ENCODE measurements around the gene REPS2.

- TF ChIP-seq CTCF (conservative IDR thresholded peaks at IDR 0.05; ENCODE audit: low read depth in 2 of 2) = no peak
- TF ChIP-seq EZH2 (IDR thresholded peaks at IDR 0.05; ENCODE audit: low read depth, unreplicated experiment) = no peak
- TF ChIP-seq CREB1 (CRISPR knock-in tag; IDR thresholded peaks at IDR 0.05; ENCODE audit: low read depth) = no peak
- no peak for TF ChIP-seq POLR2AphosphoS5 (IDR thresholded peaks at IDR 0.05; ENCODE audit: low read depth)
- TF ChIP-seq STAT1 (IDR thresholded peaks at IDR 0.05; ENCODE audit: unreplicated experiment) = no peak
- TF ChIP-seq REST (IDR thresholded peaks at IDR 0.05; ENCODE audit: unreplicated experiment) = no peak
These were observed 36.1 kb upstream of the REPS2 start for GRCh38 chrX:16910376-16910775.

Measured in GM23338 (cell line).